Measurements from ENCODE around the gene ABL1.

ABL1 gene

DNA sequence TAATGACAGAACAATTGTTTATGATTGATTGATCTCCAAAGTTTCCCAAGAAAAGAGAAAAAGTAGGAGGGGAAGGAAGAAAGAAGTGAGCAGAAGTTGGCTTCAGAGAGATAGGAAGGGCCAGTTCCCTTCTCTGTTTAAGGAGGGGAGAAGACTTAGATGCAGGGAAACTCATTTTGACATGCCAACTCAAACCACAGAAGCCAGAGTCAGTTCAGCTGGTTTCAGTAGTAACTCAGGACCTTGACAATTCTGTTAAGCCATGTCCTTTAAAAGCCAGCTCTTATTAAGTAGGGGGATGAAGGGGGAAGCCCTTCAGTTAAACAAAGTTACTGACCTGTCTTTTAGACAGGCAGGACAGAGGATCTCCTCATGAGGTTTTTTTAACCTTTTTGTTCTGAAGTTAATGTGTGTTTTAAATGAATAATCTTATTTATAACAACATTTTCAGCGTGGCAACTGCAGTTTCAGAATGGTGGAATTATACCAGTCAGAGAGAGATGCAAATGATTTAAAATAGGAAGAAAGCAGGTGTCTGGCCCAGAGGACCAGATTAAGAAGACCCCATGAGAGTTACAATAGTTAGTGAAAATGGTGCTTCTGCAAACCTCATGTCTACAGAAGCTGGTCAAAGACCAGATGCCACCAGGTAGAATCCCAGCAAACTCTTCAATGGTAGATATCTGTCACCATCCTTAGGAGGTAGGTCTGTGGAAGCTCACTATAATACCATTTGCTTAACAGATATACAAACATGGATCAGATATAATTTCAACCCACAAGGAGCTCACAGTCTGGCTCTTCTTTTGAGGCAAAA lies 29.3 kb upstream of the ABL1 start:
- Histone ChIP-seq H3K27ac (ENCODE audit: low read depth, low read length) (no peak overlapping the region), H3K4me3 (ENCODE audit: low read length) (no peak overlapping the region), H3K27me3 (ENCODE audit: insufficient read depth, low read length) (no peaks in the 10 kb centered on the region), H3K4me1 (ENCODE audit: insufficient read depth, low read length) (peaks cover 14% of the 10 kb centered on the region), H3K9ac (ENCODE audit: low read depth, low read length) (no peak overlapping the region), H3K36me3 (ENCODE audit: insufficient read depth, low read length) (no peaks in the 10 kb centered on the region), H3K9me3 (ENCODE audit: insufficient read depth, low read depth, low read length) (0 out of 2 replicates have a peak, but pooled peaks cover under 1% of the 10 kb centered on the region)
- 93% methylated on average over 1 of the region's 1 CpG for WGBS

GRCh38 chr9:130806327-130806716 lies 28.7 kb upstream of the ABL1 start:
- H3K4me1 ChIP-seq (ENCODE audit: insufficient read depth, low read length): peaks cover 14% of the 10 kb centered on the region
- 100% methylated on average over 1 of the region's 1 CpG for WGBS
- H3K27ac ChIP-seq (ENCODE audit: low read depth, low read length): no peak overlapping the region
- no peak overlapping the region for H3K4me3 ChIP-seq (ENCODE audit: low read length)
- 0 out of 2 replicates have a peak, but pooled peaks cover 2% of the 10 kb centered on the region for H3K9me3 ChIP-seq (ENCODE audit: insufficient read depth, low read depth, low read length)
- no peaks in the 10 kb centered on the region for H3K27me3 ChIP-seq (ENCODE audit: insufficient read depth, low read length)
- no peak overlapping the region for H3K9ac ChIP-seq (ENCODE audit: low read depth, low read length)
- no peaks in the 10 kb centered on the region for H3K36me3 ChIP-seq (ENCODE audit: insufficient read depth, low read length)

GRCh38 chr9:130810609-130811136 lies 24.4 kb upstream of the ABL1 start:
- Histone ChIP-seq H3K9me3 (ENCODE audit: insufficient read depth, low read depth, low read length) (0 out of 2 replicates have a peak, but pooled peaks cover 2% of the 10 kb centered on the region), H3K4me3 (ENCODE audit: low read length) (no peak overlapping the region), H3K27ac (ENCODE audit: low read depth, low read length) (no peak overlapping the region)

DNA sequence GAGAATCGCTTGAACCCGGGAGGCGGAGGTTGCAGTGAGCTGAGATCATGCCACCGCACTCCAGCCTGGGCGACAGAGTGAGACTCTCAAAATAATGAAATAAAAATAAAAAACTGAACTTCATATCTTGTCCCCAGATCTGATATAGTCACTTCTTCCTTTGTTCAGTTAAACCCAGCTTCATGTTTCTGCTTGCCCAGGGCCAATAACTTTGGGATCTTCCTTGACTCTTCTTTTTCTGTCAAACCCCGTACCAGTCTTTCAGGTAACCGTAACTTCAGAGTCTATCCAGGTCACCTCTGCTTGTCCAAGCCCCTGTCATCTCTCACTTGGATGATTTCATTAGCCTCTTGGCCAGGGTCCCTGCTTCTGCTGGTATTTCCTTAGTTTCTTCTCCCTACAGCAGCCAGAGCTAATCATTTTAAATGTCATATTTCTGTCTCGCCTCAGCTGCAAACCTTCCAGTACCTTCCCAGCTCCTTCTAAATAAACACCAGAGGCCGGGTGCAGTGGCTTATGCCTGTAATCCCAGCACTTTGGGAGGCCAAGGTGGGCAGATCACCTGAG lies 19.7 kb upstream of the ABL1 start:
- Histone ChIP-seq H3K36me3 (ENCODE audit: insufficient read depth, low read length) (no peaks in the 10 kb centered on the region), H3K9me3 (ENCODE audit: insufficient read depth, low read depth, low read length) (0 out of 2 replicates have a peak, but pooled peaks cover 2% of the 10 kb centered on the region), H3K27me3 (ENCODE audit: insufficient read depth, low read length) (no peaks in the 10 kb centered on the region), H3K27ac (ENCODE audit: low read depth, low read length) (no peak overlapping the region), H3K9ac (ENCODE audit: low read depth, low read length) (no peak overlapping the region), H3K4me1 (ENCODE audit: insufficient read depth, low read length) (no peaks in the 10 kb centered on the region), H3K4me3 (ENCODE audit: low read length) (no peak overlapping the region)
- 97% methylated on average over 9 of the region's 9 CpGs for WGBS

More at GRCh38 chr9:130810609-130811136, 24.4 kb upstream of the ABL1 start:
- no peaks in the 10 kb centered on the region for H3K27me3 ChIP-seq (ENCODE audit: insufficient read depth, low read length)
- no peaks in the 10 kb centered on the region for H3K36me3 ChIP-seq (ENCODE audit: insufficient read depth, low read length)
- 0 out of 2 replicates have a peak, but pooled peaks cover 6% of the 10 kb centered on the region for H3K4me1 ChIP-seq (ENCODE audit: insufficient read depth, low read length)
- no peak overlapping the region for H3K9ac ChIP-seq (ENCODE audit: low read depth, low read length)

GRCh38 chr9:130817914-130818313 lies 17.1 kb upstream of the ABL1 start:
- Histone ChIP-seq H3K4me3 (ENCODE audit: low read length) (no peak overlapping the region), H3K4me1 (ENCODE audit: insufficient read depth, low read length) (no peaks in the 10 kb centered on the region; the same call in 1 of the 2 replicates), H3K27me3 (ENCODE audit: insufficient read depth, low read length) (no peaks in the 10 kb centered on the region), H3K27ac (ENCODE audit: low read depth, low read length) (no peak overlapping the region), H3K9me3 (ENCODE audit: insufficient read depth, low read depth, low read length) (no peaks in the 10 kb centered on the region), H3K36me3 (ENCODE audit: insufficient read depth, low read length) (no peaks in the 10 kb centered on the region), H3K9ac (ENCODE audit: low read depth, low read length) (no peak overlapping the region)
- 98% methylated on average over 6 of the region's 6 CpGs for WGBS

- no peak overlapping the region for H3K4me3 ChIP-seq (ENCODE audit: low read length)
- no peaks in the 10 kb centered on the region for H3K27me3 ChIP-seq (ENCODE audit: insufficient read depth, low read length)
- peaks cover 22% of the 10 kb centered on the region for H3K4me1 ChIP-seq (ENCODE audit: insufficient read depth, low read length)
- 89% methylated on average over 5 of the region's 5 CpGs for WGBS
- no peaks in the 10 kb centered on the region for H3K36me3 ChIP-seq (ENCODE audit: insufficient read depth, low read length)
- no peak overlapping the region for H3K27ac ChIP-seq (ENCODE audit: low read depth, low read length)
- H3K9ac ChIP-seq (ENCODE audit: low read depth, low read length): no peak overlapping the region
- no peaks in the 10 kb centered on the region for H3K9me3 ChIP-seq (ENCODE audit: insufficient read depth, low read depth, low read length)
These were observed 14.8 kb upstream of the ABL1 start for GRCh38 chr9:130820135-130820738.

- Histone ChIP-seq H3K27ac (ENCODE audit: low read depth, low read length) (peak overlapping the region; percentile 34; the same call in 1 of the 2 replicates), H3K4me3 (ENCODE audit: low read length) (no peak overlapping the region), H3K9me3 (ENCODE audit: insufficient read depth, low read depth, low read length) (no peaks in the 10 kb centered on the region), H3K9ac (ENCODE audit: low read depth, low read length) (no peak overlapping the region), H3K27me3 (ENCODE audit: insufficient read depth, low read length) (no peaks in the 10 kb centered on the region), H3K4me1 (ENCODE audit: insufficient read depth, low read length) (peaks cover 34% of the 10 kb centered on the region), H3K36me3 (ENCODE audit: insufficient read depth, low read length) (no peaks in the 10 kb centered on the region)
- 71% methylated on average over 6 of the region's 6 CpGs for WGBS
These were observed 11.6 kb upstream of the ABL1 start for GRCh38 chr9:130823435-130823834.

- peak overlapping the region; percentile 17; the same call in 1 of the 2 replicates for H3K4me3 ChIP-seq (ENCODE audit: low read length)
- H3K27me3 ChIP-seq (ENCODE audit: insufficient read depth, low read length): no peaks in the 10 kb centered on the region
- H3K9ac ChIP-seq (ENCODE audit: low read depth, low read length): peak overlapping the region; percentile 28; the same call in 1 of the 2 replicates
- peak overlapping the region; percentile 88 for H3K27ac ChIP-seq (ENCODE audit: low read depth, low read length)
- H3K36me3 ChIP-seq (ENCODE audit: insufficient read depth, low read length): no peaks in the 10 kb centered on the region
- H3K9me3 ChIP-seq (ENCODE audit: insufficient read depth, low read depth, low read length): no peaks in the 10 kb centered on the region; the same call in 1 of the 2 replicates
- WGBS: 47% methylated on average over 2 of the region's 2 CpGs
- peaks cover 34% of the 10 kb centered on the region for H3K4me1 ChIP-seq (ENCODE audit: insufficient read depth, low read length)
These were observed 11.0 kb upstream of the ABL1 start for GRCh38 chr9:130824079-130824478.

GRCh38 chr9:130824643-130825350 lies 10.3 kb upstream of the ABL1 start:
- WGBS: 29% methylated on average over 3 of the region's 4 CpGs
- peak overlapping the region; percentile 28 for H3K9ac ChIP-seq (ENCODE audit: low read depth, low read length)

DNA sequence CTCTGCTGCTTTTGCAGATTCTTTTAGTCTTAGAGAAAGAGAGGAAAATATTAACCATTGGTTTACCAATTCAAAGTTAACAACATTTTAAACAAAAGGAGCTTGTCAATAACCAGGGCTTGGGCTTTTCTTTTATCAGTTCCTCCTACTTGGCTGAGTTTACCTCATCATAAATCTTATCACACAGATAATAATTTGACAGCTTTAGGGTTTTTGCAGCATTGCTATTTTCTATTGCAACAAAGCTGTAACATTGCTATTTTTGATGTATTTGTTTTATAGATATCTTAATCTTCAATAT lies 9.8 kb upstream of the ABL1 start:
- H3K9ac ChIP-seq (ENCODE audit: low read depth, low read length): no peak overlapping the region; the same call in 1 of the 2 replicates
- H3K36me3 ChIP-seq (ENCODE audit: insufficient read depth, low read length): no peaks in the 10 kb centered on the region
- H3K9me3 ChIP-seq (ENCODE audit: insufficient read depth, low read depth, low read length): no peaks in the 10 kb centered on the region; the same call in 1 of the 2 replicates
- H3K27ac ChIP-seq (ENCODE audit: low read depth, low read length): peak overlapping the region; percentile 53
- H3K4me3 ChIP-seq (ENCODE audit: low read length): peak overlapping the region; percentile 31
- H3K27me3 ChIP-seq (ENCODE audit: insufficient read depth, low read length): no peaks in the 10 kb centered on the region
- peaks cover 40% of the 10 kb centered on the region for H3K4me1 ChIP-seq (ENCODE audit: insufficient read depth, low read length)

More at GRCh38 chr9:130824643-130825350, 10.3 kb upstream of the ABL1 start:
- no peaks in the 10 kb centered on the region; the same call in 1 of the 2 replicates for H3K9me3 ChIP-seq (ENCODE audit: insufficient read depth, low read depth, low read length)
- no peaks in the 10 kb centered on the region for H3K27me3 ChIP-seq (ENCODE audit: insufficient read depth, low read length)
- no peaks in the 10 kb centered on the region for H3K36me3 ChIP-seq (ENCODE audit: insufficient read depth, low read length)
- peak overlapping the region; percentile 88 for H3K27ac ChIP-seq (ENCODE audit: low read depth, low read length)
- H3K4me3 ChIP-seq (ENCODE audit: low read length): peak overlapping the region; percentile 31
- H3K4me1 ChIP-seq (ENCODE audit: insufficient read depth, low read length): peaks cover 35% of the 10 kb centered on the region
